GM12891 (cell line): Measurements from ENCODE around the gene OR5T1.

Experiments
- PAX5 ChIP-seq: IDR thresholded peaks from 2 replicates; pipeline ENCODE4 v1.6.1; 2011; ENCODE audit warnings: low read length, moderate library complexity, mild to moderate bottlenecking; ENCODE audit not compliant: insufficient read depth, severe bottlenecking
- POLR2A ChIP-seq: IDR thresholded peaks from 2 replicates; pipeline ENCODE4 v1.6.1; 2011; ENCODE audit warnings: low read depth, low read length, control low read depth
- POLR2AphosphoS5 ChIP-seq: IDR thresholded peaks from 2 replicates; pipeline ENCODE4 v1.6.1; 2011; ENCODE audit warnings: low read depth, low read length, control low read depth
- POU2F2 ChIP-seq: IDR thresholded peaks from 2 replicates; pipeline ENCODE4 v1.6.1; 2011; ENCODE audit warnings: low read depth, mild to moderate bottlenecking, control low read depth, low read length, moderate library complexity
- SPI1 ChIP-seq: IDR thresholded peaks from 2 replicates; pipeline ENCODE4 v1.6.1; 2011; ENCODE audit warnings: low read depth, low read length, control low read depth
- TAF1 ChIP-seq: IDR thresholded peaks from 2 replicates; pipeline ENCODE4 v1.6.1; 2011; ENCODE audit warnings: low read depth, low read length, control low read depth

- TF ChIP-seq POLR2AphosphoS5 (no peak), TAF1 (no peak), POLR2A (no peak), PAX5 (no peak), SPI1 (no peak), POU2F2 (no peak)
Observed at GRCh38 chr11:56314844-56315243, 40.9 kb downstream of the OR5T1 start, which contains the start of gene OR8K3.
